NCI-H446 (cell line): Measurements from ENCODE around the gene FOXP2.
"Not testable (repeated sequence)": the region's sequence is repeated elsewhere in the genome, so short reads cannot be mapped to it uniquely, and the experiment has no call there.

ENCODE experiments used
- DNase-seq, 2 experiments: peaks; one replicate each; lab custom pipeline; 2025; lab: John Stamatoyannopoulos, UW

Gene FOXP2

DNA sequence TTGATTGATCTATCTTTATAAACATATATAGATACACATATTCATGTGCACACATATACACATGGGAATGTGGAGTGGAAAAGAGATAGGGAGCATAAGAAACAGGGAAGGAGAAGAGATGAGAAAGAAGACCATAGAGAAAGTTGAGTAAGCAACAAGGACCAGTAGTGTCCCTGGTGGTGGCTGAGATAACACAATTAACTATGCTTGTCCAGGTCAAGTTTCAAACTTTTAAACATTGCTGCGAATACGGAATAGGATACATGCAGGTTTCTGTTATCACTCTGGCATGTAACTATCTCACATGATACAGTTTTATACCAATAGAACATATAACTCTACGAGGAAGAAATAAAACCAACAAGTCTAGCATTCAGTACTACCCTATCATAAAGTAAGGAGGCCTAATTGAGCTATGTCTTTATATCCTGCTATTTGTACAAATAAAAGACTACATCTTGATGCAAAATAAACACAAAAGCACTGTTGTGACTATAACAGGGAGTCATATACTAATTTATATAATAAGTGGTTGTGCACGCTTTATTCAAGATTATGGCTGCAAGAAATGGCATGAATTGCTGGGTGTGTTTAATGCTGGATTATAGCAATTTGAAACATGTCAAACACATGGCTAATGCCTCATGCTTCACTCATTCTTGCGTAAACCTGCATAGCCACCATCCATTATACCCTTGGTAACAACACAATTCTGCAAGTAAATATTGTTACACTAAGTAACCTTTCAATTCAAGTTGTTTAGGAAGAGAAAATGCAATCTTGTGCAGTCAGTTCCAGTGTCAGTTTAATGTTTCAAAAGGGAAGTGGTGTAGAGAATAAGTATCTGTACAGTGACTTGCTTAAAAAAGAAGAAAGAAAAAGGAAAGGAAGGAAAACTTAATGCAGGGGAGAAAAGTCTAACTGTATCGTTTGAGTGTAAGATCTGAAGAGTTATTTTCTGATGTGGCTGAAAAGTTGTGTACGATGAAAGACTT lies 8.2 kb downstream of the FOXP2 start:
- no peak for DNase-seq

DNA sequence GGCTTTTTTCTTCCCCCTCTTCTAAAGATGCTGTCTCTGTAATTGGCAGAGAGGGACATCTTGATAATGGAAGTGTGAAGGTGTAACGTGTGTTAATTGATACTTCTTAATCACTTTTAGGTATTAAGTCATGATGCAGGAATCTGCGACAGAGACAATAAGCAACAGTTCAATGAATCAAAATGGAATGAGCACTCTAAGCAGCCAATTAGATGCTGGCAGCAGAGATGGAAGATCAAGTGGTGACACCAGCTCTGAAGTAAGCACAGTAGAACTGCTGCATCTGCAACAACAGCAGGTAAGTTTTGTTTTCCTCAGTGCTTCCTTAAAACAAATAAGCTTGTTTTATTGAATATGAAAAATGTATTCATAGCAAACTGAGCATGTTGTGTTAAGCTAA lies 11.8 kb downstream of the FOXP2 start:
- peak in 1 of 2 experiments; percentile 33 for DNase-seq

DNA sequence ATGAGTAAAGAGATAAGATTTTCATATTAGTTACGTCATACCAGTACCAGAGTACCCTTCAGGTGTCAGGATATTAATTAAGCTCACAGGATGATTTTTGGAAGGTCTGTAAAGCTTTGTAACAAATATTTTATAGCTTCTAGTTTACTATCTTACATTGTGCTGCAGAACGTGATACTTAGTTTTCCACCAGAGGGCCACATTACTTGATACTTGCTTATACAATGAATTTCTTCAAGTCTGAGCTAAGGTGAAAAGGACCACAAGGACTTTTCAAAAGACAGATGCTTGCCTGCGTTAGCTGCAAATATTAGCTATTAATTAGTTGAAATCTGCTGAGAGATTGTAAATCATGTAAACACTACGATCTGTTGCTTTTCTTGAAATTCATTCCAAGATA lies 12.2 kb downstream of the FOXP2 start:
- DNase-seq = peak; percentile 19 to 44

DNA sequence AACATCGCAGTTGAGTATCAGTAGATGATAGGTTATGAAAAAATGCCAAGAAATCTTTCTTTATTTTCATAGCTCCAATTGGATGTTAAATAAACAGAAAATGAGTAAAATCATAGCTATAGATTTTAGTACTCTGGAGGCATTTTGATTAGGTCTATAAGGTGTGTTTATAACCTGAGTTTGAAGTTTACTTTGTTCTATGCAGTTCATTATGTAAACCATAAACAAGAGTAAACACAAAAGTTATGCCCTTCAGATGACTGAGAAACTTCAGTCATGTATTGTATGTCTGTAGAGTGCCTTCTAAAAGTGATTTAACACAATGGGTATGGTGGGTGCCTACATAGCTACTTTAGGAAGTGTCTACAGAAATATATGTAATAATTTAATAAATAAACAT lies 13.6 kb downstream of the FOXP2 start:
- DNase-seq = no peak

DNA sequence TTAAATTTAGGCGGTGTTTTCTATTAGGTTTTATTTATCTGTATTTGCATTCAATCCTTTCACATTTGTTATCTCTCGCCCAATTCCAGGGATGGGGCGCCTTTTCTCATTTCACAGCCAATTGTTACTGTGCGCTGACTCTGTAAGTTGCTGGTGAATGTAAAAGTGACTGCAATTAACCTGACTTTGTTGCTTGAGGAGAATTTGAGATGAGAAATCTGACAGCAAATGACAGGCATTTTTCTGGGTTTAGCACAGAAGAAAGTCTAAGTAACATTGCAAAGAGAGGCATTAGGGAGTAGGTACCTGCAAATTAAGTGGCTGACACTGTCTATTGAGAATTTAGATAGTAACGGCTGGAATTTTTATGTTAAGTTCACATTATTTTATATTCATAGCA lies 16.6 kb downstream of the FOXP2 start:
- no peak for DNase-seq

DNA sequence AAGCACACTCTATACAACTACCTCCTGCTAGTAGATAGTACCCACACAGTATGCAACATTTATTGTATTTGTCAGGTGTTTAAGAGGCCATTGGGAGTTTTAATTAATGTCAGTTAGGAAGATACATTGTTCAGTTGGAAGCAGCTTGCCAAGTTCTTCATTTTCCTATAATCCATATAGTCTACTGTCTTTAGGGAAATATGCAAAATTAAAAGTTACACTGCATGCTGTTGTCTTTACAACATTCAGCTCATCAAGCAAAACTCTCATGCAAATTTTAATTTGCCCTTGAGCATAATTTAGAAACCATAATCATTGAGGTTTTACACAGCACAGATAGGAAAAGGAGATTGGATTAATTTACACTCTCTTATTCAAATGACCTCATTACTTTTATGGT lies 17.4 kb downstream of the FOXP2 start:
- no peak for DNase-seq

DNA sequence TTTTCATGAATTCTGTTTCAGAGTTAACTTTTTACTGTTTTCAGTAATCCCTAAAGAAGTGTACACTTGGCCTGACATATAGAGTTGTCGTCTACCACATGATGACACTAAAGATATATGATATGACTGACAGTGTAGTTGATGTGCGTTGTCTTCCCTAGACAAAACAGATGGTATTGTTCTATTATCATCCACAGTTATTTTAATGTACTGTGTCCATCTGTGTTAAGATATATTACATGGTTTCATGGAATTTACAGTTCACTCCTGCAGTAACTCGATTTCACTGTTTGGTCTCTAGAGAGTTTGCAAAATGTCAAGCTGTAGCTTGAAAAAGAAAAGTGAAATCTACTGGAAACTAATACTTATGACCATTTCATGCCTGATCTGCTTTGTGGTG lies 18.1 kb downstream of the FOXP2 start:
- no peak for DNase-seq

DNA sequence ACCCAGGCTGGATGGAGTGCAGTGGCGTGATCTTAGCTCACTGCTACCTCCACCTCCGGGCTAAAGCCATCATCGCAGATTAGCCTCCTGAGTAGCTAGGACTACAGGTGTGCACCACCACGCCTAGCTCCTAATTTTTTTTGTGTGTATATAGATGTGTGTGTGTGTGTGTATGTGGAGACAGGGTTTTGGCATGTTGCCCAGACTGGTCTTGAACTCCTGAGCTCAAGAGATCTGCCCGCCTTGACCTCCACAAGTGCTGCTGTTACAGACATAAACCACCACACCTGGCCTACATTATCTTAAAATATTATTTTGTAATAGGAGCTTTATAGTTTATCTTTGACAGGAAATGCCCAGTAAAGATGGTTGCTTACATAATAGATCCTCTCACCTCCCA lies 25.0 kb downstream of the FOXP2 start:
- DNase-seq = no peak

DNA sequence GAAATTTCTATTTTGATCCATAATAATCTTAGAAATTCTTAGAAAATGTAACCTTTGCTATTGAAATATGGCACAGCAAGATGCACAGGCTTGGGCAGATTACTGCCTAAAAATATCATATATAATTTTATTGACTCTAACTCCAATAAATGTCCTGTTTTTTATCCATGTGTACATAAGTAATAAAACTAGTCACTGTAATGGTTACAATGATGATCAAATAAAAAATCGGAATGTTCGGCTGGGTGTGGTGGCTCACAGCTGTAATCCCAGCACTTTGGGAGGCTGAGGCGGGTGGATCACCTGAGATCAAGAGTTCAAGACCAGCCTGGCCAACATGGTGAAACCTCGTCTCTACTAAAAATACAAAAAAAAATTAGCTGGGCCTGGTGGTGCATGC lies 26.3 kb downstream of the FOXP2 start:
- not testable (repeated sequence) for DNase-seq

DNA sequence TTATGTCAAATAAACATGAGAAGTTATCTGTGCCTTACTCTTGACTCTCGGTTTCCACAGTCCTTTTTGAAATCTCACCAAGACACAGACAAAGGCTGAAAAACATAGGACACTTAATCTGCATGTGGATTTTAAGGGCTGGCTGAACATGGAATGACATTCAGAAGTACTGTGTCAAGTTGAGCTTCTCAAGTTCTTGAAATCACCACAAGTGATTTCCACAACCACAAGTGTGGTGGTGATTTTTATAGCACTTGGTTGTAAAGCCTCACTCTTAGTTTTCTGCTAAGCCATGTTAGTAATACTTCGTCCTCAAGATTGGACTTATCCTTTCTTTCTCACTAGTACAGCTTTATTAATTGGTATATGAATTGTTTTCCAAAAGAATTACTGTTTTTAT lies 29.6 kb downstream of the FOXP2 start:
- DNase-seq = no peak

DNA sequence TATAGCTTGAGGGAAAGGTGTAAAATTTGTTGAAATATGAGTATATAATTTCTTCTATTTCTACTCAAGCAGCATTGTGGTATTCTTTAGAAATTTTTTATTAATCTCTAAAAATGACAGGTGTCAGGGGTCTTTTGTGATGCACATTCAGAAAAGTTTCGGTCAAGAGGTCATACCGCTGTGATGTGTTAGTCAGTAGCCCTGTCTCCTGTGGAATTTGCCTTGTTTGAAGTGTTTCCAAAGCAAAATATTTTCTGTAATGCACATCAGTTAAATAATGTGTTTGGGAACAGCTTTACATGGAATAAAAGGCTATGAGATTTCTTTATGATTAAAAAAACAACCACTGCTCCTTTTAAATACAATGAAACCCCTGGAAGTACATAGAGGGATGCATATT lies 35.8 kb downstream of the FOXP2 start:
- no peak for DNase-seq

DNA sequence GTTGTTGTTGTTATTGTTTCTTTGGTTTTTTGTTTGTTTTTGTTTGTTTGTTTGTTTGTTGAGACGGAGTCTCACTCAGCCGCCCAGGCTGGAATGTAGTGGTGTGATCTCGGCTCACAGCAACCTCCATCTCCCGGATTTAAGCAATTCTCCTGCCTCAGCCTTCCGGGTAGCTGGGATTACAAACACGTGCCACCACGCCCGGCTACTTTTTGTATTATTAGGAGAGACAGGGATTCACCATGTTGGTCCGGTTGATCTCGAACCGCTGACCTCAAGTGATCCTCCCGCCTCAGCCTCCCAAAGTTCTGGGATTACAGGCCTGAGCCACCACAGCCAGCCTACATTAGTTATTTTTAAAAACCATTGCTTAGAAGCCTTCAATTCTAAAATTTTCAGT lies 45.0 kb downstream of the FOXP2 start:
- no peak for DNase-seq

DNA sequence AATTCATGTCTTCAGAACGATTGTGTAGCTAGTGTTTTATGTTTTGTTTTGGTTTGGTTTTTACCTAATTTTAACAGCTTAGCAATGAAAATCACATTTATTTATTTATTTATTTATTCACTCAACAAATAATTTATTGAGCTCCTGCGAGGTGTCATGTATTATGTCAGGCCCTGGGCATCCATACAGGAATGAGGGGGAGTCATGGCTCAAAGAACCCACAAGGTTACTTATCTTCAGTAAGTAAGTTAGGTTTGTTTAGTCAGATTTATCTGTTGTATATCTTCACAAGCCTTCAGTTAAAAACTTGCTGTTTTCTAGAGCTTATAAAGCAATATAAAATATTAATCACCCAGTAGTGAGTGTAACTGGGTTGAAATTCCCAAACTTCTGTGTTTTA lies 45.4 kb downstream of the FOXP2 start:
- DNase-seq = no peak

DNA sequence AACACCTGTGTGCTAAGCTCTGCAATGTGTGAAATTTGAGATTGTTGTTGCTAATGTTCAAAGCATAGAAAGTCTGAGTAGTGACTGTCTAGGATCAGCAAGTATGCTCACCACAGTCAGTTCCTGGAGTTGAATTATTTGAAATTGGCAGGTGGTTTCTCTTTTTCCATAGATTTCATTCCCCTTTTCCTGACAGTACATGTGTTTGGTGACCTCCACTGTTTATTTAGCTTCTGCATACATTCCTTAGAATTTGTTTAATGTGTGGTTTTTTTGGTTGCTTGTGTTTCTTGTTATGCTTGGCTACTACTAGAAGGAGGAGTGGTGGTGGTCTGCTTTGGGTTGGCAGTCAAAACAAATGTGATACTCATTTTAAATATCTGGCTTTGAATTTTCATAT lies 52.3 kb downstream of the FOXP2 start:
- DNase-seq = no peak

DNA sequence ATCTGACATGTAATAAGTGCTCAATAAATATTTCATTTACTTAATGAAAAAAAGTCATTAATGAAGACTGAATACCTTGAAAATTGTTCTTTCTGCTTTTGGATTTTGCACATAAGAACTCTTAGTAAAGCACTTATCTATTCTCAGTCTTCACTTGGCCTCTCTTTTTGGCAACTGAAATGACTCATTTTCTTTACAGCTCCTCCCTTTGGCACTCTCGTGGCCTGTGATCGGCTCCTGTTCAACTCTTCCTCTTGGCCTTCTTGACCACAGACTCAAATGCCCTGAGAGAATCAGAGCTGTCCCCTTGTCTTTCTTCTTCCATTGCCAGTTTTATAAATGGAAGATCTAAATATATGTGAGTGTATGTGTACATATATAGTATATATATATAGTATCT lies 54.2 kb downstream of the FOXP2 start:
- no peak for DNase-seq

DNA sequence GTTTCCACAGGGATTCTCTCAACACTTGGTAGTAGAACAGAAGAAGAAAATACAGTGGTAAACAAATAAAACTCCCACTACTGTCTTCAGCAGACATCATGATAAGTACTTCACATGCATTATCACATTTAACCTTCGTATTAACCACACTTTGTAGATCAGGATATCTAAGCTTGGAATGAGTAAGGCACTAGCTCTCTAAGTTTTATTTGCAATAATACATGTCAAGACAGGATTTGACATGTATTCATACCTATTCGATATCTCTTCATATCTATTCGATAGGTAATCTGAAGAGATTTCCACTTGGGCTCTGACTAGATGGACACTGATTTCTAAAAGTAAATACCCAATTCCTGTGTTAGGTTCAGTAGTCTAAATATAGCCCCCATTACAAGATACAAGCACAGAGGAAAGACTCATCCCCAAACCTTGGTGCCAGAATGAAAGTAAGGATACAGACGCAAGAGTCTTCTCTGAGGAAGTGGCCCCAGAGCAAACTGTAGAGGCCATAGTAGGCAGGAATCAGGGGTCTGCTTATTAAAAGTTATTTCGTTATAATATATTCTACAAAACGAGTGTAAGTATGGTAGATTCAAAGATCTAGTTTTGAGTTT lies 58.4 kb downstream of the FOXP2 start:
- DNase-seq = no peak

DNA sequence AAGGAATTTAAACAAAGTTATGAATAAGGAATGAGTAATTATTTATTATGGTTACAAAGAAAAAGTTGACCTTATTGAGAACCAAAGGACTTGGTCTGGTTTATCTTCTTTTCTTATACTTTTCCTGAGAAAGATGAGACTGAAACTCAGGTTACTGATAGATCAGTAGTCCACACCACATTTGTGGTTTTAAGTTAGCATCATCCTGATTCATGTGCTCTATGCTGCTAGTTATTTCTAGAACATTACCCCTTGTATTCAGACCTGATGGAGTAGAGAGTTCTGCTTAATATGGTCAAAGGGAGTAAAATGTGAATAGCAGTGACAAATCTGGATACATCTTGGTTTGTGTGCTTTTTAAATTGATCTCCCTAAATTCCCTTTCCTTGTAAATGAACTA lies 63.8 kb downstream of the FOXP2 start:
- DNase-seq = no peak

DNA sequence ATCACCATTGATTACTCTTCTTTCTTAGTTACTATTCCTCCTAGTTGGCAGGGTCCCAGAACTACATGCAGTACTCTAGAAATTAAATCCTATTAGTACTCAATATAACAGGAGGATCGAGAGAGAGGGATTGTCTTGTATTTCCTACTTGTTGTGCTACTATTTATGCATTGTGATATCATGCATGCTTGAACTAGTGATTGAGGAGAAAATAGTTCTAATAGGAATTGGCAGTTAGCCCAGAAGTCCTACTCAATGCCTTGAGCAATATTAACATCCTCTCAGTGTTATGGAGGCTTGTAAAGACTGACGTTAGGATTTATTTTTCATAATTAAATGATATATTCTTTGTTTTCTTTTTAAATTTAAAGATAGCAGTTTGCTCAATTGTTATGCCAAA lies 67.4 kb downstream of the FOXP2 start:
- DNase-seq = peak; percentile 49 to 71

DNA sequence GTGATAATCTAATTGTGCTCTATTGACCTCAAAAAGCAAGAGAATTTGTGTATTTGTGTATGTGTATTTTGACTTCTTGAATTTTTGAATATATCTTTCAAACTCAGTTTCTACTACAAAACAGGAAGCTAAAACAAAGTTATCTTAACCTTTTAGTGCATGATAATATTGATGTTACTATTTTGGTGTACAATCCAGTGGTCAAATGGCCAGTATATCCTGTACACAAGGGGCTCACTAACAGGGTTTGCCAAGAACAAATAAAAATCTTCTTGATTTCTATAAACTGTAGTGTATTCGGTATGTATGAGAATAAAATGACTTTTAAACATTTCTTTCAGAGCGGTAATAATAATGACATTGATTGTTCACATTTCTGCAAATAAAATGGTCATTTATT lies 69.6 kb downstream of the FOXP2 start:
- DNase-seq = no peak

DNA sequence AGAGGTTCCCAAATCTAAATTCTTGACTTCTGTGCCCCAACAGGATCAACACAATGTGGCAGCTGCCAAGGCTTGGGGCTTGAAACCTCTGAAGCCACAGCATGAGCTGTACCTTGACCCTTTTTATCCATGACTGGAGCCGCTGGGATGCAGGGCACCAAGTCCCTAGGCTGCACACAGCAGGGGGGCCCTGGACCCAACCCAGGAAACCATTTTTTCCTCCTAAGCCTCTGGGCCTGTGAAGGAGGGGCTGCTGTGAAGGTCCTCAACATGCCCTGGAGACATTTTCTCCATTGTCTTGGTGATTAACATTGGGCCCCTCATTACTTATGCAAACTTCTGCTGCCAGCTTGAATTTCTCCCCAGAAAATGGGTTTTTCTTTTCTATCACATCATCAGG lies 72.6 kb downstream of the FOXP2 start:
- DNase-seq = no peak

DNA sequence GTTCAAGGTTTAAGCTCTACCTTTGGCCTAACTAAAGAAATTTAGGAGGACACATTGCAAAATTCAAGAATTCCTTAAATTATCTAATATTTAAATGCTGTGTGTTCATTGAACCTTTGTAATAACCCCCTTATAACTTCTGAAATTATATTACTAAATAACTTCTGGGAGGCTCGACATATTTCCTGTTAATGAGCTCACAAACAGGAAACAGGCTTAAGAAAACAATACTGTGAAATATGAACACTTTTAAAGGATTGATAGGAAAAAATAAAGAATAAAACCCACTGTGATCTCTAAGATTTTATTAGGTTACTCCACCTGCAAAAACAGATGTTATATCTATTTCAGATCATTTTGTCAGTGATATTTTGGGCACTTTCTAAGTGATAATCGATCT lies 74.1 kb downstream of the FOXP2 start:
- DNase-seq = no peak

DNA sequence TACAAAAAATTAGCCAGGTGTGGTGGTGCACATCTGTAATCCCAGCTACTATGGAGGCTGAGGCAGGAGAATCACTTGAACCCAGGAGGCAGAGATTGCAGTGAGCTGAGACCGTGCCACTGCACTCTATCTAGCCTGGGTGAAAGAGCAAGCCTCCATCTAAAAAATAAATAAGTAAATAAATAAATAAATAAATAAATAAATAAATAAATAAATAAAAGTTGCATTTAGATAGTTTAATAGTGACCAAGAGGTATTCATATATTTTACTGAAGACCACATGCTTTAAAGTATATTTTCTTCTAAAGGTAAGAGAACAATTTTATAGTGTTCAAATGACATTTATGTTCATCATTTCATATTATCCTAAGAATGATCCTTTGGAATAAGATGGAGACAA lies 82.9 kb downstream of the FOXP2 start:
- not testable (repeated sequence) for DNase-seq

DNA sequence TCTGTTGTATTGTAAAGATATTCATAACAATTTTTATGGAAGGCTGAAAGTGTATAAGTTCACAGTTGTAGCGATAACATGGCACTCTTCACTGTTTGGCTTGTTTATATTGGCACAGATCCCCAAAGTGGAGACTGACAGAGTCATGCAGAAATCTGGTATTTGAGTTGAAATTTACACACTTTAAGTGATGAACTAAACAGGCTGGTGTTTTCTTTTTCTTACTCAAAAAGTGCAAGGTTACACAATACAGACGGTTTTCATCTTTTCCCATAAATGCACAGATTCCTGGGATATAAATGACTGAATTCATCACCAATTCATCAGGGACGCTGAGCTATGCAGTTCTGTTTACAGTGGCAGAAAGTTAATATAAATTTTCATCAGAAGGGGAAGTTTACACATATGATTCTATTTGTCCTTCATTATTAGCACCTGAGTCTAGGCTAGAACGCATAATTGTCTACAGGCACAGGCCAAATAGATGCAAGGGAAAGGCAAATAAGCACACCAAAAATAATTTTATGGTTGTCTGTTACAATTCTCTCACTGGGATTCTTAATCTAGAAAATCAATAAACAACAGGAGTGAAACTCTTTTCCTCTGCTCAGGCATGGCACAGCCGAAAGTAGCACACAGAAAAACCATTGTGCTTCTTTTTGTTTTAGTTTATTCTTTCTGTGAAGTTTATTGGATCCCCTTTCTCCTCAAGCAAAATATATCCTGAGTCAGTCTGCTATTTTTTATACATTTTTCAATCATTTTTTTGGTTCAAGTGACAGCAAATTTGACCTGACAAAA lies 88.0 kb downstream of the FOXP2 start:
- DNase-seq = peak; percentile 45 to 55
